ENCODE results near the gene AGBL1. TPM values are rescaled to one million over a fixed set of nuclear protein-coding genes. Genes with fewer than 3 reads are reported as not detected.

AGBL1 gene
- not detected in 2 replicates for total RNA-seq

- DNase-seq (ENCODE audit: low read depth) = no peak
Measured at GRCh38 chr15:86079508-86080266, at the start of gene AGBL1. AGBL1 (plus strand) TSS chr15:86079871.

- no peak for DNase-seq (ENCODE audit: low read depth)
Measured at GRCh38 chr15:86034904-86035303, 44.8 kb upstream of the AGBL1 start.

GRCh38 chr15:86036243-86036642 lies 43.4 kb upstream of the AGBL1 start:
- DNase-seq (ENCODE audit: low read depth) = no peak

- DNase-seq (ENCODE audit: low read depth) = no peak
Measured at GRCh38 chr15:86038491-86038890, 41.2 kb upstream of the AGBL1 start.

- no peak for DNase-seq (ENCODE audit: low read depth)
Measured at GRCh38 chr15:86040356-86041033, 39.2 kb upstream of the AGBL1 start.

- DNase-seq (ENCODE audit: low read depth) = no peak
Measured at GRCh38 chr15:86041399-86041798, 38.3 kb upstream of the AGBL1 start.

- DNase-seq (ENCODE audit: low read depth) = no peak
Measured at GRCh38 chr15:86042226-86042625, 37.4 kb upstream of the AGBL1 start.

- DNase-seq (ENCODE audit: low read depth) = no peak
Measured at GRCh38 chr15:86044981-86045380, 34.7 kb upstream of the AGBL1 start.

- no peak for DNase-seq (ENCODE audit: low read depth)
Measured at GRCh38 chr15:86054338-86054737, 25.3 kb upstream of the AGBL1 start.

- DNase-seq (ENCODE audit: low read depth) = no peak
Measured at GRCh38 chr15:86055688-86056087, 24.0 kb upstream of the AGBL1 start.

- no peak for DNase-seq (ENCODE audit: low read depth)
Measured at GRCh38 chr15:86059851-86060250, 19.8 kb upstream of the AGBL1 start.

GRCh38 chr15:86060674-86061073 lies 19.0 kb upstream of the AGBL1 start:
- DNase-seq (ENCODE audit: low read depth) = no peak

- no peak for DNase-seq (ENCODE audit: low read depth)
Measured at GRCh38 chr15:86061581-86061980, 18.1 kb upstream of the AGBL1 start.

GRCh38 chr15:86062646-86063243 lies 16.9 kb upstream of the AGBL1 start:
- DNase-seq (ENCODE audit: low read depth) = no peak

- no peak for DNase-seq (ENCODE audit: low read depth)
Measured at GRCh38 chr15:86063356-86064095, 16.1 kb upstream of the AGBL1 start.

- DNase-seq (ENCODE audit: low read depth) = no peak
Measured at GRCh38 chr15:86064326-86064725, 15.3 kb upstream of the AGBL1 start.

- DNase-seq (ENCODE audit: low read depth) = no peak
Measured at GRCh38 chr15:86066174-86066834, 13.4 kb upstream of the AGBL1 start.

GRCh38 chr15:86073281-86073680 lies 6.4 kb upstream of the AGBL1 start:
- DNase-seq (ENCODE audit: low read depth) = no peak

GRCh38 chr15:86076468-86076867 lies 3.2 kb upstream of the AGBL1 start:
- no peak for DNase-seq (ENCODE audit: low read depth)

GRCh38 chr15:86077070-86077469 lies 2.6 kb upstream of the AGBL1 start:
- DNase-seq (ENCODE audit: low read depth) = no peak

GRCh38 chr15:86080302-86080701 lies 631 bp downstream of the AGBL1 start:
- no peak for DNase-seq (ENCODE audit: low read depth)

All from renal cortical epithelial cell (primary cell).